NK-92 treated with Interleukin-12 subunit alpha and Interleukin-12 subunit beta, amount 100 ng/mL, for 24 hours (cell line): ENCODE data around the gene CBX3.
"Not testable (repeated sequence)": the region's sequence is repeated elsewhere in the genome, so short reads cannot be mapped to it uniquely, and the experiment has no call there.

Experiments used
- DNase-seq: peaks from one replicate; lab custom pipeline; 2025; lab: John Stamatoyannopoulos, UW

Gene CBX3

DNA sequence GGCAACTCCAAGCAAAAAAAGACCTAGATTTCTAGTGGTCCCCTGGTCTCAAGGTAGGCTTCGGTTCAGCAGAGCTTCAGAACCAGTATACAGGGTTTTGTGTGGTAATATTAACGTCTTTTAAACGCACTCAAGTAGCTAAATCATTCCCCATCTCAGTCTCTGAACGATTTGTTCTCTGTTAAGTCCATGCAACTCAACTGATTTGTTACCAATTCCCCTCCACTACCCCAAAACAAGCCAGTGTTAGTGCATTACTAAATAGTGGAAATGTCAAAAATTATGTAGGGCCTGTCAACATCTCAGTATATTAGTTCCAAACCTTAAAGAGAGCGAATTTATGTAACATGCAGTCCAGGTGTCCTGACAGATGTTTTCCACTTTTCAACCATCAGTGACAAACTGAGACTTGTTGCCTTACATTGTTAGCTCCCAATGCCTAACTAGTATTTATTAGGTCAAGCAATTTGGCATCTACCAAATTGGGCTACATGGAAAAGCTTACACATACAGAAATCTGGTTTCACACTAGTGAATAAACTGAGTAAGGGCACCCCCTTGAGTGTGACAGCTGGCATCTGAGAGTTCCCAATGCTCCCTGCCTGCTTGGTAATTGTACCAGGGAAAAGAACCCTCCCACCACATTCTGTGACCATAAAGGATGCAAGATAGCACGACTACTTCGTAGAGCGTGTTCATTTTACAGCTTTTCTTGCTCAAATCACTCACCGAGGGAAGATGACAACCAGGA lies 13.2 kb upstream of the CBX3 start:
- no peak for DNase-seq

DNA sequence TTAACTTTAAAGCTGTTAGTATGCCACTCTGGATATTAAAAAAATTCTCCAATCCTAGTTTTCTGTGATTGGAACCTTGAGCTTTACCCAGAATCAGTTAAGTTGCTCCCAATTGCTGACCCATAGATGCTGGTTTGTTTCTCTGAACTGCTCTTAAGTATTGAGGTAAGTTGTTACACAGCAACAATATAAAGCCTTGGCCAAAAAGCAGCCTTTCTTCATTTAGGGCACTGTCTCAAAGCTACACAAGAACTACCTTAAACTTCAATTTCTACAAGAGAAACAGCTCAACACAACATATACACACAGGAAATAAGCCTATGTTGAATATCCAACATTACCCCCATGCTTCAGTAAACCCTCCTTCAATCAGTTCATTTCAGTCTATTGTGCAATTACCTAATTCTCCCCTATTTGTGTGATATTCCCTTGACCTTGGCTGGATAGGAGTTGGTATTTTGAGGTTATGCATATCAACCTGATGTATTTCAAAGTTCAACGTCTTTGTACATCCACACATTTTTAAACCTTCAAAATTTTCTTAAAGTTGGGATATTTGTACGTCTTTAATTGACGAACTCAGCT lies 12.5 kb upstream of the CBX3 start:
- DNase-seq = no peak

DNA sequence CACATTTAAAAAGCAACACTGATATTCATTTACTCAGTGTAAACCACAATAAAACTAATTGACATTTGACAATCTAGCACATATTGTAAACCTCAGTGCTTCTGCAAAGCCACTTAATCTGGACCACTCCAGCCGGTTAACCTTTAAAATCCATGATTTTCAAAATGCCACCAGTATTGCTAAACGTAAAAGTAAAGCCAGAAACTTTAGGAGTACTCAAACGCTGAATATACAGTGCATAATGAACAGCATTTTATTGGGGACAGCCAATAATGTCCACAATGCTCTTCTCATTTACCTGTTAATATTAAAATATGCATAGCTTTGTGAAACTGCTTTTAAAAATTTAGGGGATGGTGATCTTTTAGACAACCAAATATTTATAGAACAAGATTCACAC lies 11.8 kb upstream of the CBX3 start:
- DNase-seq = no peak

DNA sequence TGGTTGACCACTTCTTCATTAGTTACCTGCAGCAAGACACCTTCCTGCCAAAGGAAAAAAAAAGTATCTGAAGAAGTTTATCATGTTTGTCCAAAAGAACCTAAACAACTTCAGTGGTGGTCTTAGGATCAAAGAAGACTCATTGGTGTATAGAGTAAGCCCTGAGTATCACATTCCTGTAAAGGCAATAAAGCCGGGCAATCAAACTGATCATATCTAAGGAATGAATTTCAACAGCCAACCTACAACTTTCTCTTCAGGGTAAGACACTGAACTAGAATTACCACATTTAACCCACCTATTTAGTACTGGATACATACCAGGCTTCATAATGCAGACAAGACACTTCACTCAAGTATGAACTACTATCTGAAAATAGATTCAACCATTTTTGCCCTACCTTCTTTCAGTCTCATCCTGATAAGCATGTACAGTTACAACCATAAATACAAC lies 11.1 kb upstream of the CBX3 start:
- DNase-seq = no peak

DNA sequence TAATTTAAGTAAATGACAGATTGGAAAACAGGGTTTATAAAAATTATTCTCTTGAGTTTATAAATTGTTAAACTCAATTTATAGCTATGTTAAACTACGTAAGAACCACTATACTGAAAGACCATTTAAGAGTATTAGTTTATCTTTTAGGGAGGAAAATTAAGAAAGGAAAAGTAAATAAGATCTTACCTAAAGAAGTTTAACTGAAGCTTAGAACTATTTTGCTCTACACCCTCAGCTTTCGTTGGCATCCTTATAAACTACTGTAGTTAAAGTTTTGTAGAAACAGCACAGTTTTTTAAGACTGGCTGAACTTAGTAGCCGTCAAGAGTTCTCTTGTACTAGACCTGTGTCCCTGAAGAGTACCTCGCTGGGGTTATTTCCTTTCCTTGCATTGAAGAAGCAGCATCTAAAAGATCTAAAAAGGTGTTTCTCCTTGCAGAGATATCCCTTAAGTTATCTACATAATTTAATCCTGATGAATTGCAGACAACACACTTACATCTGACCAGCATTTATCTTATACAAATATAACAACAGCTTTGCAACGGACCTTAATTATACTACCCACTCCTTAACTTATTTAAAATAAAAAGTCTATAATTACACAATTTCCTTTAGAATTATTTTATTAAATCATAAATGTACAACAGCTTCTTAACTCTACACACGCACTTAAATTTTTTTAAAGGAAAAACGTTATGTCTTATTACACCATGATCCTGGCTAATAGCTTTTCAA lies 10.1 kb upstream of the CBX3 start:
- no peak for DNase-seq

DNA sequence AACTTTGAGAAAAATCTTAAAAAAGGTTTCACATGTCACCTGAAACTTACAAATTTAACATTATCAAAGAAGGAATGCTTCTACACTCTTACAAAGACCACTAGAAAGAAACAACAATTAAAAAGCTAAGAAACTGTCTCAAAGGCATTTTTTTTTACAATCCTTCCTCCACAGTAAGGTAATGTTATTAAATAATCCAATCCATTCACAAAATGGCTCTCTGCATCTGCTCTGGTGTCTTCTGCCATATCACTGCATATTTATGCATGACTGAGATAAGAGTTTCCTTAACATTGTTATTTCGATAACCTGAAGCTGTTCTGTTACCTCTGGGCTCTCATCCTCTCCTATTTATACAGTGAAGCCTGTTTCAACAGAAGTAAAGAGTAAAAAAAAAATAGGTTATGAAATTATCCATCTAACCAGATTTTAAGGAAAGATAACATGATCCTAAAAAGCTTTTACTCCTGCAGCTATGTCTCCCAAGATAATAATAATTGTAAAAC lies 9.5 kb upstream of the CBX3 start:
- DNase-seq = no peak

DNA sequence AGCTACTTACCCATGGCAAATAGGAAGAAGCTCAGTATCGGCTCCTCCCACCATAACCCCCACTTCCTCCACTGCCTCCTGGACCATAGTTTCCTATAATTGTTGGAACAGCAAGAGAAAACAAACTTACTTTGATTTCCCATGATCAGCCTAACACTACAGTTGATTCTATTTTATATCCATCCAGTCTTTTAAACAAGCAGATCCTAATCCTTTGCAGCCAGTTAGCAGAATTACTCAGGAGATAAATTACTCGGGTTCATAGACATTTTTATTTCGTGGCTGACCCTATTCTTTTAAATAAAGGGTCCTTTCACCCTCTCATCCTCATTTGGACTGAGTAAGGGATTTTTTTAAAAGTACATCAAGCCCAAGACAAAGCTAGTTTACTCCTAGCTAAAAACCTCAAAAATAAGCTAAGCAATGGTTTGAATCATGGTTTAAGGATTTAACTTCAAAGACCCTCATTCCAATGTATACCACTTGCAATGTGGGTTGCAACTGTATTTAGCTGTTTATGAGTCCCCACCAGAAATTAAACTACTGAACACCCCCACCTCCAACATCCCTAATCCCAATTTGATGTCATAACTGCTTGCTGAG lies 9.0 kb upstream of the CBX3 start:
- DNase-seq = no peak

DNA sequence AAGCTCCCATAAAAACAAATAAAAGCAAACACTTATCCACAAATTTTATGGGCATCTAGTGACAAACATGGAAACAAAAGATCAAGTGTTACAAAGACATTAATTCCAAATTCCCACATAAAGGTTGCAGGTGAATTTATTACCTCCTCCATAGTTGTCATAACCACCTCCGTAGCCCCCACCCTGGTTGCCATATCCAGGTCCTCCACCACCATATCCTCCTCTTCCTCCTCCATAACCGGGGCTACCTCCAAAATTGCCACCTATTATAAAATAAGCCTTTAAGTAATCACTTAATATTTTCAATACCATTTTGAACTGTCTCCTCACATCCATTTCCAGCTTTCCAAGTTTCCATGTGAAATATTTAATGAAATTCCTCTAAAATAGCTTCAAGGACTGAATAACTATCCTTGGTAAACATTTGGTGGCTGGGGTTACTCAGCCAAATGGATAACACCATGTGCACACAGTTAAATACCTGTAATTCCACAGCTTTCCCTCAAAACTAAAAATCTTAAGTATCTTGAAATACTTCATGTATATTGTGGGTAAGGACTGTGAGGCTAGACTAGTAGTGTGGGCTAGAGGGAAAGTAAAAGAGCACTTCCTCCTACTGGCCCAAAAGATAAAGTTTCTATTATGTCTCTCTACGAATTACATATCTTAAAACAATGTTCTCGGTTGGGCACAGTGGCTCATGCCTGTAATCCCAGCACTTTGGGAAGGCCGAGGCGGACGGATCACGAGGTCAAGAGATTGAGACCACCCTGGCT lies 7.9 kb upstream of the CBX3 start:
- no peak for DNase-seq

DNA sequence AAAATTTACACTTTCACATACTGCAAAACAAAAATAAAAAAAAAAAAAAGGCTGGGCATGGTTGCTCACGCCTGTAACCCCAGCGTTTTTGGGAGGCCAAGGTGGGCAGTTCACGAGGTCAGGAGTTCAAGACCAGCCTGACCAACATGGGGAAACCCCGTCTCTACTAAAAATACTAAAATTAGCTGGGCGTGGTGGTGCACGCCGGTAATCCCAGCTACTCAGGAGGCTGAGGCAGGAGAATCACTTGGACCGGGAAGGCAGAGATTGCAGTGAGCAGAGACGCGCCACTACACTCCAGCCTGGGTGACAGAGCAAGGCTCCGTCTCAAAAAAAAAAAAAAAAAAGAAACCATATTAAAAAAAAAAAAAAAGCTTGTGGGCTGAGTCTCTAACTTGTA lies 6.8 kb upstream of the CBX3 start:
- not testable (repeated sequence) for DNase-seq

DNA sequence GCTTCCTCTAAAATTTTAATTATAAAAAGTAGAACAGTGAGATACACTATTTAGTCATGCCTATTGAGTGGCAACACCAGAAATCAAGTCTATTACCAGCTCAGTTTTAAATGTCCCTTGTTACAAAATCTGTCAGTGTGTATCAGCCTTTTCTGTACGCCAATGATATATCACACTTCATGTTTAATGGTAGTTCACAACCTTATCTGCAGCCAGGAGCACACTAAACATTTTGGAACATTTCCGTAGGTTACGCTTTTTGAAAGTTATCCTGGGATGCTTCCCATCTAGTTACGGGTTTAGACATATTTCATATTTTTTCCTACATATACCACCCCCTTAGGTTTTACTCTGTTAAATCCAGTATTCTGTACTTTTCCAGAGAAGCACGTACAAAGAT lies 6.4 kb upstream of the CBX3 start:
- no peak for DNase-seq

DNA sequence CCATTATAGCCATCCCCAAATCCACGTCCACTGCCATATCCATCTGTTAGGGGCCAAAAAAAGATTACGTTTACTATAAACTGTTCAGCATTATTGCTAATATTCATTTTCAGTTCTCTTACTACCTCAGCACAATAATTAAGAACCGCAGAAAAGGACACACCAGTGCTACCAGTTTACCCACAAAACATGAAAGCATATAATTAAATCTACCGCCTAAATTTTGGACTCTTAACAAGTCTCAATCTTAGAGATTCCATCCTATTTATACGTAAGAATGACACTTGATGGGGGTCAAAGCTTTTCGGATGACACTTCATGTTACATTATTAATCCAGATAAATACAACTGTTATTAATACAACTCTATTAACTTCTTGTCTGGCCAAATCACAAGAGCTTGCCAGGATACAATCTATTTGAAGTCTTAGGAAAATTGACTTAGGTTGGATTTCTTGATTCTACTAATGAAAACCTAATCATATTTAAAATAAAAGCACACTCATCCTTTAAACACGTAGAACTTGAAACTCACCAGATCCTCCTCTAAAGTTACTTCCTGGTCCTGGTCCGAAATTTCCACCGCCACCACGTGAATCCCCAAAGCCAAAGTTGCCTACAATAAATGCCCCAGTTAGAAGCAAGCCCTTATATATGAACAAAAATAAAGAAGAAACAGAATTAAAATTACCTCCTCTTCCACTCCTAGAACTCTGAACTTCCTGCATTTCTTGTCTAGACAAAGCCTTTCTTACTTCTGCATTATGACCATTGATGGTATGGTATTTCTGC lies 5.5 kb upstream of the CBX3 start:
- no peak for DNase-seq

DNA sequence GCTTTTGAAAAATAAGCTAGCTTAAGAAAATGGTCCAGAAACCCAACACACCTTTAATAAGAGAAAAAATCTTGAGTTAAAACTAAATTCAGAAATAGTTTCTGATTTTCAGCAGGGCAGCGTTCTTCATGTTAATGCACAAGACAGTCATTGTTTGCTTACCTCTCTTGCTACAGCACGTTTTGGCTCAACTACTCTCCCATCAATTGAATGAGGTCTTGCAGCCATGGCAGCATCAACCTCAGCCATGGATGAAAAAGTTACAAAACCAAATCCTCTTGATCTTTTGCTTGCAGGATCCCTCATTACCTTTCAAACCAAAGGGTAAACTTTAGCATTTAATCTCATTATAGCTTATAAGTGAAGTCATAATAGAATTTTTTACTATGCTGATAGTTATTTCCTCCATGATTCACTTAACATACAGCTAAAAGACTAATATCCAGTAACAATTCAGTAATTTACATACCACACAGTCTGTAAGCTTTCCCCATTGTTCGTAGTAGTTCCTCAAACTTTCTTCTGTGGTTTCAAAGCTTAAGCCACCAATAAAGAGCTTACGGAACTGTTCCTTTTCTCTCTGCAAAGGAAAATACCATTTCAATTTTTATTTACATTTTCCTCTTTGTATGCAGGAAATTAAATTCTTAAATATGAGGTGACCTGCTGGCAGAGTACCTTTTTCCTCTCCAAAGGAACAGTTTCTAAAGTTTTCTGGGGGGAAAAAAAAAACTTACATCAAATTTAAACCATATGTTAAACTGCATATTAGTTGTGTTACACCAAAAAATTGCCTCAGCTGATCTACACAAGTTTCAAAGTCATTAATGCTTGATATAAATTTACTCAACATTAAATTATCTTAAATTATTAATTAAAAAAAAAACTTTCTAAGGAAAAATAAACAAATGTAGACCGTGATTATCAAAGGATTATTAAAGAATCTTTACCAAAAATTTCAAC lies 4.1 kb upstream of the CBX3 start:
- DNase-seq = no peak

DNA sequence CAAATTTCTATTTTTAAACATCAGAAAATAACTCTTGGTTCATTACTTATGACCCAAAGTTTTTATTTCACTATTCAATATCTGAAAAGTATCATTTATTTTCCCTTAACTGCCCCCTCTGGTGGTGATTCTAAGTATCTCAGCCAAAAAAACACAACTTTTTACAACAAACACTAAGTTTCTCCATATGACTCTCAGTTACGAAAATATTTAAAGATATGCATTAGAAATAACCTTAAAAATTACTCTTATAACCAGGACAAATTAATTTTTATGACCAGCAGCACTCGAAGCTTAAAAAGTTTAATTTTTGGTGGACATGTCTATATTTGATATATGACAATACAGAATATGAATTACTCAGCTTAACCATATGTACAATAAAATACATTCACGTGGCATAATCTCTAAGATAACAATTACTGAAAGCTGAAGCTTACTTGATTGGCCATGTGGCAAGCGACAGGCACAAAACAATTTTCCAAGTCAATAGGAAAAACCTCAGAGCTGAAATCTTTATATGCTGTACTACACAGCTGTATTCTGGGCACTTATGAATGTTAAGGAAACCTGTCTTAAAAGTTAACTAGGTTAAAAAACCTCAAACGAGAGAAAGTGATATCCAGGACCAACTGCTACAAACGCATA lies 3.3 kb upstream of the CBX3 start:
- no peak for DNase-seq

DNA sequence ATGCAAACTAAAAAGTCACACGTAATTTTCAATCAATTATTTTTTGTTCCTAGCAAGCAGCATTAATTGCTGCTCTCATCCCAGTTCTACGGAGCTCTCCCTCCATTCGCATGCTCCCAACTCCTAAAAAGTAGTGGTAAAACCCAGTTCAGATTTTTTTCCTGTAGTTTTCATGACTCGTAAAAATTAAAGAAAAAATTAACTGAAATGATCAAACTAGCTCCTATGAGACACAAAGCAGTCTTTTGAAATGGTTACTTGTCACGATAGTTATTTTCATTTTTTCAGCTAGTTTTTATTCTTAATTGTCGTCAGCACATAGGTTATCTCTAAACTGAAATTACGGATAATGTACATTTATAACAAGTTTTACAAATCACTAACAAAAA lies 2.8 kb upstream of the CBX3 start:
- no peak for DNase-seq

DNA sequence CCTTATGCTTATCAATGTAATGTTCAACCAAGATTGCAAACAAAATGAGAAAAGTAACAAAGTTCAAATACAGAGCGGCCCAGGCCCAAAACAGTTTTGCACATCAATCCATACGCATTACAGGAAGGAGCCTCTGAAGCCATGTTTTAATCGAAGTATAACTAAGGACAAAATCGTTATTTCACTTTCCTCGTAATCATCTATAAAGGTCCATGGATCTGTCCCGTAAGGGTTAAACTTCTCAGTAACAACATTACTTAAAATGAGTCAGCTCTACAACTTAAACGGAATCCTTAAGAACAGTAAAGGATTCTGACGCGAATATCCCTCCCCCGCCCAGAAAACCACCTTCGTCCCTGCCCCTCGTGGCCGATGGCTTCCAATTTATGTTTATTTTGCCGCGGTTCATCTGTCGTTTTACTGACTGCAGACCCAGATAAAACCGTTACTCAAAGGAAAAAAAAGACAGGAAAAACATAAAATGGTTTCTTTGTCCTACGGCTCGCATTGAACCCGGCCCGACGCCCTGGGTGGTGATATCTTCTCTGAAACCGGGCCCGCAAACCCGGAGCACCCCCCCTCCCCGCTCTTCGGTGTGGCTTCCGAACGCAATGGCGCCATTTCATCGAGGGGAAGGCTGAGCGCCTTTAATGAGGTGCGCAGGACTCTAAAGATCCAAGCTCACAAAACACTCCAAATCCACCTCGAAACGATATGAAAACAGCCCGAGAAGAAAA lies 2.1 kb upstream of the CBX3 start:
- DNase-seq = peak; percentile 36

DNA sequence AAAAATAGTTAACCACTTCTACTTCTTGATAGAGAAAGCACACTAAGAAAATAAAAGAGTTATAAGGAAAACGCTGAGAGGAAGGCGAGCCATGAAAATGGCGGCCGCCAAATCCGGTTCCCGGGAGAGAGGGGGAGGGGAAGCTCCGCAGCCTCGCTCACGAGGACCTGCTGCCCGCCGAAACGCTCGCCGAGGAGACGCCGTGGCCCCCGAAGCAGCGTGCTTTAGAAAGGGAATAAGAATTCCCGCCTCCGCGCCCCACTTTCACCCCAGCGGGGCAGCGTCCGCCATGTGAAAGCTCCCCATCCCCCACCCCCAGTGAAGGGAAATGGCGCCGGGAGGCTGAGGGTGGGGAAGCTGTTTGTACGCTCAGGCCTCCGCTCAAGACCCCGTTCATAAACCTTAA lies 1.5 kb upstream of the CBX3 start:
- peak; percentile 48 for DNase-seq

DNA sequence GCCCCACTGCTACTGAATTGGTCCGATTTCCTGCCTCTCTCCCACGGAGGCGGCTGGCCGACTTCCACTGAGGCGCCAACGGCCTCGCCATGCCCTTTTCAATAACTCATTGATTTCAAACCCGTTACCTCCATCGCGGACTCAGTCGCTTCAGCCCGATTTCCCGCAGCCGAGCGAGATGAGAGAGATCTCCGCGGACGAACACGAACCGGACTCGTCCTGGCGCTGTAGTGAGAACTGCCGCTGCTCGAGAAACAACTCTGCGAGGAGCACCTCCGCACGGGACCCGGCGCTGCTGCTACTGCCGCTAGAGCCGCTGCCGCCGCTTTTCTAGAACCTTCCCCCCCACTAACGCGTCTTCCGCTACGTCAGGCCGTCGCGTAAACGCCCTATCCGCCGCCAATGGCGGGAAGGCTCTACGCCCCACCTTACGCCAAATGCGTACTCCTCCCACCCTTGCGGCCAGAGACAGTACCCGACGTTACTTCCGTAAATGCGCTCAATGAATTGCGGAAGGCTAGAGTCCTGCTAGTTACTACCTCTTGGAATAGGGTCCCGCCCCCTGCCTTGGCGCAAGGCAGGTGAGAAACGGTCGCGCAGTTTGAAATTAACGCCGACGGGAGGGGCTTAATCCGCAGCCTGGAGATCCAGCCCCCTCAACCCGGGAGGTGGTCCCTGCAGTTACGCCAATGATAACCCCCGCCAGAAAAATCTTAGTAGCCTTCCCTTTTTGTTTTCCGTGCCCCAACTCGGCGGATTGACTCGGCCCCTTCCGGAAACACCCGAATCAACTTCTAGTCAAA lies 900 bp upstream of the CBX3 start, which contains the start of gene HNRNPA2B1:
Gene HNRNPA2B1 (minus strand): TSS at position 303 of the 803 bp plus-strand sequence. CDS start 169 bp downstream, at position 134.
- peak; percentile 90 for DNase-seq
